ENCODE measurements around the gene FGR.

GRCh38 chr1:27638805-27639204, 3.8 kb upstream of the FGR start:
- TF ChIP-seq CTCF (IDR thresholded peaks at IDR 0.05; ENCODE audit: insufficient read depth, low read depth, low read length) (no peak), EZH2 (IDR thresholded peaks at IDR 0.05; ENCODE audit: insufficient read depth, low read length) (no peak)

Measured in astrocyte (in vitro differentiated cells and primary cell).